ENCODE results near the gene MGLL.

Gene MGLL

GRCh38 chr3:127723011-127723567 is 99.2 kb downstream of the MGLL start:
- no peak for DNase-seq (ENCODE audit: low read depth in 3 of 3)

- DNase-seq (ENCODE audit: low read depth in 3 of 3) = no peak
Observed at GRCh38 chr3:127722091-127722784, 100.1 kb downstream of the MGLL start.

GRCh38 chr3:127720985-127721935 is 101.1 kb downstream of the MGLL start:
- no peak for DNase-seq (ENCODE audit: low read depth in 3 of 3)

GRCh38 chr3:127720161-127720823 is 102.0 kb downstream of the MGLL start:
- DNase-seq (ENCODE audit: low read depth in 3 of 3) = no peak

- no peak for DNase-seq (ENCODE audit: low read depth in 3 of 3)
Observed at GRCh38 chr3:127719369-127719768, 102.9 kb downstream of the MGLL start.

GRCh38 chr3:127718916-127719290 is 103.4 kb downstream of the MGLL start:
- DNase-seq (ENCODE audit: low read depth in 3 of 3) = no peak

- DNase-seq (ENCODE audit: low read depth in 3 of 3) = no peak
Observed at GRCh38 chr3:127718245-127718915, 103.9 kb downstream of the MGLL start.

- DNase-seq (ENCODE audit: low read depth in 3 of 3) = no peak
Observed at GRCh38 chr3:127717357-127718244, 104.7 kb downstream of the MGLL start.

GRCh38 chr3:127716384-127716783 is 105.9 kb downstream of the MGLL start:
- no peak for DNase-seq (ENCODE audit: low read depth in 3 of 3)

- no peak for DNase-seq (ENCODE audit: low read depth in 3 of 3)
Observed at GRCh38 chr3:127715532-127715931, 106.8 kb downstream of the MGLL start.

GRCh38 chr3:127714866-127715265 is 107.4 kb downstream of the MGLL start:
- DNase-seq (ENCODE audit: low read depth in 3 of 3) = no peak

GRCh38 chr3:127714125-127714571 is 108.2 kb downstream of the MGLL start:
- no peak for DNase-seq (ENCODE audit: low read depth in 3 of 3)

- DNase-seq (ENCODE audit: low read depth in 3 of 3) = no peak
Observed at GRCh38 chr3:127712881-127713771, 109.2 kb downstream of the MGLL start.

- no peak for DNase-seq (ENCODE audit: low read depth in 3 of 3)
Observed at GRCh38 chr3:127712461-127712860, 109.9 kb downstream of the MGLL start.

- DNase-seq (ENCODE audit: low read depth in 3 of 3) = no peak
Observed at GRCh38 chr3:127711896-127712295, 110.4 kb downstream of the MGLL start.

GRCh38 chr3:127711021-127711695 is 111.2 kb downstream of the MGLL start:
- no peak for DNase-seq (ENCODE audit: low read depth in 3 of 3)

- DNase-seq (ENCODE audit: low read depth in 3 of 3) = no peak
Observed at GRCh38 chr3:127710155-127710941, 112.0 kb downstream of the MGLL start.
